ENCODE results near the gene RPUSD3. TPM values are rescaled to one million over a fixed set of nuclear protein-coding genes. Genes with fewer than 3 reads are reported as not detected.

Gene RPUSD3
- total and polyA plus RNA-seq, 2 donors (not counting 3 experiments of a cell fraction or from before 2014, with no cell fraction given): 38.9 to 56.6 TPM

GRCh38 chr3:9879830-9880549 lies 36.2 kb upstream of the RPUSD3 start, which contains the start of gene CIDEC:
Gene CIDEC, minus strand, starts transcription at chr3:9880253. Its CDS starts 1,767 bp downstream, at chr3:9878486.
- Histone ChIP-seq H2AFZ (ENCODE audit: low read depth, low read length) (peak within 1 kb of the TSS; percentile 44), H3K9ac (replicated peaks; ENCODE audit: extremely low read depth, insufficient read depth, low read length) (no peak within 1 kb of the TSS), H3K4me2 (ENCODE audit: insufficient read depth, low read length) (no peak within 1 kb of the TSS), H3K79me2 (ENCODE audit: control insufficient read depth, insufficient read depth, low read length) (no peaks in the 10 kb centered on the region), H3K9me3 (replicated peaks; ENCODE audit: control insufficient read depth, insufficient read depth, low read length) (no peaks in the 10 kb centered on the region), H3K4me3 (replicated peaks in 1 of 3; ENCODE audit: insufficient read depth in 1 of 3, low read depth in 1 of 3, low read length in 3 of 3) (no peak within 1 kb of the TSS), H3K27me3 (ENCODE audit: control insufficient read depth in 2 of 2, insufficient read depth in 2 of 2, low read length in 2 of 2) (no peaks in the 10 kb centered on the region), H3K36me3 (ENCODE audit: control insufficient read depth in 2 of 2, extremely low read depth in 1 of 2, insufficient read depth in 2 of 2, low read length in 2 of 2) (no peaks in the 10 kb centered on the region), H3K9me1 (replicated peaks; ENCODE audit: control insufficient read depth, extremely low read depth, insufficient read depth, low read length) (no peaks in the 10 kb centered on the region), H3K4me1 (ENCODE audit: control insufficient read depth, extremely low read depth, insufficient read depth, low read length) (peaks cover 7% of the 10 kb centered on the region), H3K27ac (ENCODE audit: insufficient read depth, low read depth, low read length) (no peak within 1 kb of the TSS), H4K20me1 (replicated peaks; ENCODE audit: control insufficient read depth, extremely low read depth, insufficient read depth, low read length) (no peaks in the 10 kb centered on the region)
- ChIA-PET POLR2A (interaction anchor here (0.6 kb wide), 1 partner anchor 42 kb away, joined by 3 read pairs; no protein-coding TSS in a partner anchor), CTCF (interaction anchor here (1.1 kb wide), 1 partner anchor 66 kb away, joined by 4 read pairs; no protein-coding TSS in a partner anchor)
- TF ChIP-seq FOS (IDR thresholded peaks at IDR 0.05; ENCODE audit: borderline replicate concordance, insufficient read depth, low read length): no peak
- TF ChIP-seq MAX (IDR thresholded peaks at IDR 0.05; ENCODE audit: insufficient read depth, insufficient read length): no peak
- no peak for TF ChIP-seq JUN (IDR thresholded peaks at IDR 0.05; ENCODE audit: borderline replicate concordance, insufficient read depth, insufficient read length, low read depth)
- TF ChIP-seq EZH2 (IDR thresholded peaks at IDR 0.05; ENCODE audit: borderline replicate concordance, low read depth, low read length, severe bottlenecking): no peak
- TF ChIP-seq GATA2 (IDR thresholded peaks at IDR 0.05; ENCODE audit: insufficient read depth, insufficient read length, low read depth, low read length): no peak
- TF ChIP-seq POLR2AphosphoS5 (IDR thresholded peaks at IDR 0.05; ENCODE audit: insufficient read depth, low read depth, low read length): no peak
- TF ChIP-seq POLR2A (IDR thresholded peaks at IDR 0.05; ENCODE audit: low read depth, low read length): no peak
- TF ChIP-seq MYC (IDR thresholded peaks at IDR 0.05; ENCODE audit: low read depth, low read length): no peak
- TF ChIP-seq CTCF (IDR thresholded peaks at IDR 0.05; ENCODE audit: extremely low read depth in 1 of 2, insufficient read depth in 1 of 2, low read depth in 1 of 2, low read length in 2 of 2): no peak
- dilution Hi-C loops (cut with MboI; ENCODE audit: extremely low pct_ligation_motif_present, low sequenced_read_pairs): no loop called here
- BruUV-seq (replicated peaks): no TSS peak
- no peak for FAIRE-seq
- no peak for DNase-seq (ENCODE audit: low read depth, low spot score)
- intact Hi-C loops (cut with micrococcal nuclease): no loop called here

Data from endothelial cell of umbilical vein (primary cell).